CD8-positive, alpha-beta memory T cell (primary cell): Measurements from ENCODE around the gene AGBL2. TPM values are rescaled to one million over a fixed set of nuclear protein-coding genes. Genes with fewer than 3 reads are reported as not detected.

ENCODE experiments used
- CTCF ChIA-PET: fragments of 350-600 bp; sonication (Branson Sonifier 250); formaldehyde crosslinking; loops from one replicate; lab custom pipeline; 2021; ENCODE audit warnings: antibody characterized with exemption; lab: Charles Lee
- POLR2A ChIA-PET: fragments of 350-600 bp; sonication (Branson Sonifier 250); formaldehyde crosslinking; loops from one replicate; lab custom pipeline; 2021; ENCODE audit warnings: antibody characterized with exemption; lab: Charles Lee
- DNase-seq, 5 donors: peaks; one replicate each; pipeline versions ENCODE4 v3.0.0 to v3.0.0-alpha.2; 2020 to 2022; ENCODE audit warnings: mixed read lengths in 1 of 5
- H3K27ac ChIP-seq: one replicate; pipeline ENCODE4 v1.7.0; 2013; ENCODE audit warnings: low read depth, mild to moderate bottlenecking, low read length, moderate library complexity
- H3K27me3 ChIP-seq: 2 replicates; pipeline ENCODE4 v1.7.0; 2013; ENCODE audit warnings: low read length, mild to moderate bottlenecking; ENCODE audit not compliant: insufficient read depth, poor library complexity, severe bottlenecking
- H3K36me3 ChIP-seq: 2 replicates; pipeline ENCODE4 v1.7.0; 2013; ENCODE audit warnings: mild to moderate bottlenecking, low read length, moderate library complexity; ENCODE audit not compliant: insufficient read depth
- H3K4me1 ChIP-seq: 2 replicates; pipeline ENCODE4 v1.7.0; 2013; ENCODE audit warnings: mild to moderate bottlenecking, low read length, moderate library complexity; ENCODE audit not compliant: insufficient read depth
- H3K4me3 ChIP-seq: 2 replicates; pipeline ENCODE4 v1.7.0; 2013; ENCODE audit warnings: mild to moderate bottlenecking, low read length
- H3K9me3 ChIP-seq: 2 replicates; pipeline ENCODE4 v1.7.0; 2013; ENCODE audit warnings: mild to moderate bottlenecking, low read length
- H3K27ac Mint-ChIP-seq, 8 donors: one replicate each; pipeline ENCODE4 v1.8.0; 2020 to 2021; ENCODE audit warnings: mixed read lengths in 8 of 8, mild to moderate bottlenecking in 6 of 8, inconsistent platforms in 3 of 8, moderate library complexity in 3 of 8
- H3K27me3 Mint-ChIP-seq, 2 donors: one replicate each; pipeline ENCODE4 v1.8.0; 2020 to 2021; ENCODE audit warnings: mixed read lengths in 2 of 2, mild to moderate bottlenecking in 1 of 2, moderate library complexity in 1 of 2
- H3K36me3 Mint-ChIP-seq, 3 donors: one replicate each; pipeline ENCODE4 v1.8.0; 2020 to 2021; ENCODE audit warnings: mixed read lengths in 3 of 3, inconsistent platforms in 1 of 3, mild to moderate bottlenecking in 1 of 3
- H3K4me1 Mint-ChIP-seq, 3 donors: one replicate each; pipeline ENCODE4 v1.8.0; 2020 to 2021; ENCODE audit warnings: mixed read lengths in 3 of 3, inconsistent platforms in 1 of 3, mild to moderate bottlenecking in 1 of 3
- H3K4me3 Mint-ChIP-seq, 7 donors: one replicate each; pipeline ENCODE4 v1.8.0; 2020 to 2021; ENCODE audit warnings: mixed read lengths in 7 of 7, mild to moderate bottlenecking in 6 of 7, moderate library complexity in 4 of 7, inconsistent platforms in 2 of 7
- H3K9me3 Mint-ChIP-seq, 5 donors: one replicate each; pipeline ENCODE4 v1.8.0; 2020 to 2022; ENCODE audit warnings: mixed read lengths in 5 of 5, mild to moderate bottlenecking in 3 of 5, moderate library complexity in 2 of 5, inconsistent platforms in 1 of 5
- polyA plus RNA-seq: library from polyadenylated mRNA; unstranded; fragments of 300-500 nt; fragmentation: Illumina TruSeq; gene quantifications from one replicate; pipeline ENCODE4 v1.2.3, GENCODE V29; 2021
- total RNA-seq, 2 experiments: library from RNA; stranded (reverse); gene quantifications; one replicate each; pipeline ENCODE4 v1.2.3, GENCODE V29; 2021

Gene AGBL2
- total and polyA plus RNA-seq, 3 experiments from 2014 or later = 1.0 to 2.9 (median 2.6) TPM

- H3K4me3 Mint-ChIP-seq = no peak overlapping the region
- no peaks in the 10 kb centered on the region for H3K27me3 Mint-ChIP-seq
- H3K4me1 Mint-ChIP-seq = no peaks in the 10 kb centered on the region
- peaks cover 4 to 68% (median 10%) of the 10 kb centered on the region in 3 donors for H3K36me3 Mint-ChIP-seq
- no peaks in the 10 kb centered on the region for H3K9me3 ChIP-seq
- H3K9me3 Mint-ChIP-seq = no peaks in the 10 kb centered on the region
- ChIA-PET CTCF (interaction anchor here (1.2 to 1.3 kb wide), 2 partner anchors 12 to 14 kb away, joined by 3 to 4 read pairs; no protein-coding TSS in a partner anchor), POLR2A (no interaction called here)
- no peak overlapping the region for H3K27ac ChIP-seq
- H3K27ac Mint-ChIP-seq = no peak overlapping the region
- no peaks in the 10 kb centered on the region for H3K27me3 ChIP-seq
- H3K36me3 ChIP-seq = peaks cover 27% of the 10 kb centered on the region
- no peak for DNase-seq
- no peaks in the 10 kb centered on the region for H3K4me1 ChIP-seq
- H3K4me3 ChIP-seq = no peak overlapping the region
Observed at GRCh38 chr11:47620836-47621378, 94.3 kb downstream of the AGBL2 start.

GRCh38 chr11:47617417-47617809 lies 97.8 kb downstream of the AGBL2 start:
- peaks cover 22% of the 10 kb centered on the region for H3K36me3 ChIP-seq
- no peak overlapping the region for H3K4me3 ChIP-seq
- H3K4me1 ChIP-seq = no peaks in the 10 kb centered on the region
- peak overlapping the region in 3 of 8 donors; percentile 6 to 48 (median 32) for H3K27ac Mint-ChIP-seq
- H3K9me3 ChIP-seq = no peaks in the 10 kb centered on the region
- no peaks in the 10 kb centered on the region for H3K27me3 Mint-ChIP-seq
- H3K27ac ChIP-seq = no peak overlapping the region
- H3K27me3 ChIP-seq = no peaks in the 10 kb centered on the region
- peaks cover 0 to 46% (median 8%) of the 10 kb centered on the region in 3 donors for H3K36me3 Mint-ChIP-seq
- no peak overlapping the region for H3K4me3 Mint-ChIP-seq
- no peak for DNase-seq
- H3K9me3 Mint-ChIP-seq = no peaks in the 10 kb centered on the region
- peaks cover 0 to 3% (median 0%) of the 10 kb centered on the region in 3 donors for H3K4me1 Mint-ChIP-seq
- ChIA-PET CTCF (interaction anchor here (1.2 kb wide), 1 partner anchor 12 kb away, joined by 3 read pairs; no protein-coding TSS in a partner anchor), POLR2A (no interaction called here)

- Histone ChIP-seq H3K4me3 (no peak overlapping the region), H3K4me1 (no peaks in the 10 kb centered on the region), H3K27me3 (no peaks in the 10 kb centered on the region), H3K27ac (no peak overlapping the region), H3K9me3 (no peaks in the 10 kb centered on the region), H3K36me3 (peaks cover 17% of the 10 kb centered on the region)
- no peaks in the 10 kb centered on the region for H3K9me3 Mint-ChIP-seq
- DNase-seq = no peak
- H3K4me1 Mint-ChIP-seq = peaks cover 0 to 3% (median 0%) of the 10 kb centered on the region in 3 donors
- peaks cover 0 to 41% (median 8%) of the 10 kb centered on the region in 3 donors for H3K36me3 Mint-ChIP-seq
- ChIA-PET POLR2A (no interaction called here), CTCF (interaction anchor here (1.2 kb wide), 1 partner anchor 11 kb away, joined by 3 read pairs; no protein-coding TSS in a partner anchor)
- no peaks in the 10 kb centered on the region for H3K27me3 Mint-ChIP-seq
- peak overlapping the region in 3 of 8 donors; percentile 6 to 48 (median 27) for H3K27ac Mint-ChIP-seq
- no peak overlapping the region for H3K4me3 Mint-ChIP-seq
Observed at GRCh38 chr11:47616726-47617416, 98.3 kb downstream of the AGBL2 start.

- H3K4me1 Mint-ChIP-seq = peaks cover 0 to 3% (median 0%) of the 10 kb centered on the region in 3 donors
- peak overlapping the region in 2 of 8 donors; percentile 36 to 45 for H3K27ac Mint-ChIP-seq
- Histone ChIP-seq H3K27me3 (no peaks in the 10 kb centered on the region), H3K4me1 (no peaks in the 10 kb centered on the region), H3K4me3 (no peak overlapping the region), H3K9me3 (no peaks in the 10 kb centered on the region), H3K36me3 (peaks cover 8% of the 10 kb centered on the region), H3K27ac (no peak overlapping the region)
- no peaks in the 10 kb centered on the region for H3K9me3 Mint-ChIP-seq
- CTCF ChIA-PET = no interaction called here
- no peak for DNase-seq
- peaks cover 0 to 31% (median 10%) of the 10 kb centered on the region in 3 donors for H3K36me3 Mint-ChIP-seq
- no peak overlapping the region for H3K4me3 Mint-ChIP-seq
- no peaks in the 10 kb centered on the region for H3K27me3 Mint-ChIP-seq
- POLR2A ChIA-PET = no interaction called here
Observed at GRCh38 chr11:47615249-47615648, 99.9 kb downstream of the AGBL2 start.

- Histone ChIP-seq H3K9me3 (no peaks in the 10 kb centered on the region), H3K4me1 (no peaks in the 10 kb centered on the region), H3K36me3 (no peaks in the 10 kb centered on the region), H3K27me3 (no peaks in the 10 kb centered on the region), H3K4me3 (no peak overlapping the region), H3K27ac (no peak overlapping the region)
- Mint-ChIP-seq H3K9me3 (no peaks in the 10 kb centered on the region), H3K4me3 (no peak overlapping the region), H3K36me3 (peaks cover 5 to 11% (median 9%) of the 10 kb centered on the region in 3 donors), H3K4me1 (peaks cover 0 to 3% (median 0%) of the 10 kb centered on the region in 3 donors), H3K27ac (no peak overlapping the region), H3K27me3 (no peaks in the 10 kb centered on the region)
- CTCF ChIA-PET = no interaction called here
- POLR2A ChIA-PET = no interaction called here
- DNase-seq = no peak
Observed at GRCh38 chr11:47611348-47611794, 103.8 kb downstream of the AGBL2 start.

- H3K4me1 Mint-ChIP-seq = no peaks in the 10 kb centered on the region
- H3K9me3 Mint-ChIP-seq = no peaks in the 10 kb centered on the region
- CTCF ChIA-PET = no interaction called here
- H3K36me3 Mint-ChIP-seq = peaks cover 5 to 11% (median 10%) of the 10 kb centered on the region in 3 donors
- H3K36me3 ChIP-seq = no peaks in the 10 kb centered on the region
- no peak for DNase-seq
- no peaks in the 10 kb centered on the region for H3K9me3 ChIP-seq
- H3K27ac Mint-ChIP-seq = peak overlapping the region in 1 of 8 donors; percentile 70
- H3K27me3 ChIP-seq = no peaks in the 10 kb centered on the region
- H3K4me3 ChIP-seq = no peak overlapping the region
- H3K4me1 ChIP-seq = no peaks in the 10 kb centered on the region
- POLR2A ChIA-PET = no interaction called here
- H3K4me3 Mint-ChIP-seq = no peak overlapping the region
- no peaks in the 10 kb centered on the region for H3K27me3 Mint-ChIP-seq
- H3K27ac ChIP-seq = no peak overlapping the region
Observed at GRCh38 chr11:47609675-47610074, 105.5 kb downstream of the AGBL2 start.

Other genes starting within 250 kb of the AGBL2 start
- gene CELF1, start 162.2 kb downstream of the AGBL2 start, total RNA-seq = 100 to 1,000 TPM; 160 to 168 TPM
- 80.8 TPM for gene CELF1, start 162.2 kb downstream of the AGBL2 start, polyA plus RNA-seq
- gene PTPMT1, start 149.8 kb downstream of the AGBL2 start, total RNA-seq = 10 to 100 TPM; 53.3 to 53.8 TPM
- 71.2 TPM for gene PTPMT1, start 149.8 kb downstream of the AGBL2 start, polyA plus RNA-seq
- gene KBTBD4, start 136.4 kb downstream of the AGBL2 start, total RNA-seq = 10 to 100 TPM; 24.8 to 26.4 TPM
- gene KBTBD4, start 136.4 kb downstream of the AGBL2 start, polyA plus RNA-seq = 46.5 TPM
- gene NDUFS3, start 136.3 kb downstream of the AGBL2 start, total RNA-seq = 100 to 1,000 TPM; 147 to 157 TPM
- 98.9 TPM for gene NDUFS3, start 136.3 kb downstream of the AGBL2 start, polyA plus RNA-seq
- gene FAM180B, start 128.7 kb downstream of the AGBL2 start, total RNA-seq = under 1 TPM in 1 of 2 experiments, not detected in 1; 0.20 TPM
- not detected for gene FAM180B, start 128.7 kb downstream of the AGBL2 start, polyA plus RNA-seq
- under 1 TPM in 1 of 2 experiments, not detected in 1; 0.18 TPM for gene C1QTNF4, start 121.0 kb downstream of the AGBL2 start, total RNA-seq
- gene C1QTNF4, start 121.0 kb downstream of the AGBL2 start, polyA plus RNA-seq = not detected
- 100 to 1,000 TPM; 124 to 131 TPM for gene MTCH2, start 72.8 kb downstream of the AGBL2 start, total RNA-seq
- gene MTCH2, start 72.8 kb downstream of the AGBL2 start, polyA plus RNA-seq = 63.7 TPM
- gene FNBP4, start 52.0 kb upstream of the AGBL2 start, total RNA-seq = 100 to 1,000 TPM; 103 to 110 TPM
- gene FNBP4, start 52.0 kb upstream of the AGBL2 start, polyA plus RNA-seq = 40.4 TPM
- gene NUP160, start 133.0 kb upstream of the AGBL2 start, total RNA-seq = 10 to 100 TPM; 65.1 to 69.9 TPM
- gene NUP160, start 133.0 kb upstream of the AGBL2 start, polyA plus RNA-seq = 30.0 TPM